ENCODE results near the gene HOXB6. TPM values are rescaled to one million over a fixed set of nuclear protein-coding genes. Genes with fewer than 3 reads are reported as not detected.

The HOXB6 gene
- total RNA-seq, 1 donor from 2014 or later = 1.9 TPM

DNA sequence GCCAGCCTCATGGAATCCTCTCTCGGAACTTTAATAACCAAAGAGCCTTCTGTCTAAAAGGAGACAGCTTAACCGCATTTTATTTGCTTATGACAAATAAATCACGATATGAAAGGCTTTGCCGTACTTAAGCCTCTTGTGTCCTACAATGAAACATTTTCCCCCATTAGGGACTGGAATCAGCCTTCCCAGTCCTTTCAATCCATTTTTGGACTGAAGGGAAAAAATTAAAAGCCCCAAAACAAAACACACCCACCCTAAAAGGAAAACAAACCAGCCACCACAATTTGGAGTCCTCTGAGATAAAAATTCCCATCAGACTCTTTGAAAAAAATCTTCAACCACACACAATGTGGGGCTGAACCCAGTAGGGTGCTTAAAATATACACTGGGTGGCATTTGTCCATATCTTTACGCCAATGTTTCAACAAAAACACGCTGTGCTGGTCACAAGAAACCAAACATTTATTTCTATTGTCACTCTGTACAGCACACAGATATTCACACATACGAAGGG lies 29.7 kb downstream of the HOXB6 start:
- Mint-ChIP-seq H3K4me1 (ENCODE audit: unreplicated experiment) (peaks cover 61% of the 10 kb centered on the region), H3K36me3 (ENCODE audit: low read depth, unreplicated experiment) (peaks cover 6% of the 10 kb centered on the region), H3K27me3 (ENCODE audit: unreplicated experiment) (peaks cover 38% of the 10 kb centered on the region), H3K27ac (ENCODE audit: unreplicated experiment) (no peak overlapping the region), H3K9me3 (ENCODE audit: unreplicated experiment) (no peaks in the 10 kb centered on the region), H3K4me3 (ENCODE audit: unreplicated experiment) (no peak overlapping the region)
- no peak for DNase-seq (ENCODE audit: low spot score)
- TF ChIP-seq, protein P1, sequence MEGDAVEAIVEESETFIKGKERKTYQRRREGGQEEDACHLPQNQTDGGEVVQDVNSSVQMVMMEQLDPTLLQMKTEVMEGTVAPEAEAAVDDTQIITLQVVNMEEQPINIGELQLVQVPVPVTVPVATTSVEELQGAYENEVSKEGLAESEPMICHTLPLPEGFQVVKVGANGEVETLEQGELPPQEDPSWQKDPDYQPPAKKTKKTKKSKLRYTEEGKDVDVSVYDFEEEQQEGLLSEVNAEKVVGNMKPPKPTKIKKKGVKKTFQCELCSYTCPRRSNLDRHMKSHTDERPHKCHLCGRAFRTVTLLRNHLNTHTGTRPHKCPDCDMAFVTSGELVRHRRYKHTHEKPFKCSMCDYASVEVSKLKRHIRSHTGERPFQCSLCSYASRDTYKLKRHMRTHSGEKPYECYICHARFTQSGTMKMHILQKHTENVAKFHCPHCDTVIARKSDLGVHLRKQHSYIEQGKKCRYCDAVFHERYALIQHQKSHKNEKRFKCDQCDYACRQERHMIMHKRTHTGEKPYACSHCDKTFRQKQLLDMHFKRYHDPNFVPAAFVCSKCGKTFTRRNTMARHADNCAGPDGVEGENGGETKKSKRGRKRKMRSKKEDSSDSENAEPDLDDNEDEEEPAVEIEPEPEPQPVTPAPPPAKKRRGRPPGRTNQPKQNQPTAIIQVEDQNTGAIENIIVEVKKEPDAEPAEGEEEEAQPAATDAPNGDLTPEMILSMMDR (IDR thresholded peaks at IDR 0.05; ENCODE audit: unreplicated experiment) = no peak

DNA sequence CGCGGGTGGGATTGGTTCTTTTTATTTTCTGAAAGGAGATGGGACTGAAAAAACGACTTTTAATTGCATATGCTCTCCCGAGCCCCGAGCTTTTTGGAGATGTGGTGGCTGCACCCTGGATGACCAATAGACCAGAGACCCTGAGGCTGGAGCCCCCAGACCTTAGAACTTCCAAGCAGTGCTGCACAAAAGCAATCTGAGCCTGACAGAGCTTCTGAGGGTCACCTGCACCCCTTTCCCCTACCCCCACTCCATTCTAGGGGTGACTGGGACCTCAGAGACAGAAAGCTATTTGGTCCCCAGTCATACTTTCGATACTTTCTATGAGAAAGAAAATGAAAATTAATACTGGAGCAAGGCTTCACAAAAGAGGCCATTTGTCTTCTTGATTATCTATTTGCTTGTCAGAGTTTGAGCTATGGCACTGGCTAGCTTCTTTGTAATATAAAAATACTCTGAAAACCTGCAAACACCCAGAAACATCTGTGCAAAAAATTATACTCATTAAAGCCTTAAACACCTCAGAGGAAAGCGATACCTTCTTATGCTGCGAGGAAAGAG lies 30.2 kb downstream of the HOXB6 start:
- peaks cover 64% of the 10 kb centered on the region for H3K4me1 Mint-ChIP-seq (ENCODE audit: unreplicated experiment)
- peaks cover 6% of the 10 kb centered on the region for H3K36me3 Mint-ChIP-seq (ENCODE audit: low read depth, unreplicated experiment)
- no peak overlapping the region for H3K4me3 Mint-ChIP-seq (ENCODE audit: unreplicated experiment)
- TF ChIP-seq, protein P1 (IDR thresholded peaks at IDR 0.05; ENCODE audit: unreplicated experiment) = no peak
- peaks cover 34% of the 10 kb centered on the region for H3K27me3 Mint-ChIP-seq (ENCODE audit: unreplicated experiment)
- H3K27ac Mint-ChIP-seq (ENCODE audit: unreplicated experiment) = no peak overlapping the region
- DNase-seq (ENCODE audit: low spot score) = no peak
- no peaks in the 10 kb centered on the region for H3K9me3 Mint-ChIP-seq (ENCODE audit: unreplicated experiment)

DNA sequence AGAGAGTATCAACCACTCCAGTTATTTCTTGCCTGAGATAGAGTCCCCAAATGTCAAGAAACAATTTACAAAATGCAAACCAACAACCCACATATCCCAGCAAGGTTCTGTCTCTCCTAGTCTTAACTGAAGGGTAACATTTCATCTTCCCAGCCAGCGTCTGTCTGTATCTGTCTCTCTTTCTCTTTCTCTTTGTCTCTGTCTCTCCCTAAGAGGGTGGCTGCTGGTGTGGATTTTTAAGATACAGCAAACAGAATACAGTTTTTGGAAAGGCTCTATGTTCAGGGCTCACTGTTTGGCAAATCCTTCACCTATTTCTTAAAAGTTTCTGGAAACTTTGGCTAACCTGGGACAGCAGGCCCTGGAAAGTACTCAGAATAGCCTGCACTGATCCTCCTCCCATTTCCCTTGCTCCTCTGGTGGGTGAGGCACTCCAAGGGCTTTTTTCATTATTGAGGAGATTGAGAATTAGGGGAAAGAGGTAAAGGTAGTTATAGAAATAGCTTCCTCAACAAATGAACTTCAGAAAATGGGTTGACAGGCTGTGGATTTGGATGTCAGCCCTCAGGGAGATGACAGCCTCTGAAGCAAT lies 32.9 kb downstream of the HOXB6 start:
- peaks cover 60% of the 10 kb centered on the region for H3K4me1 Mint-ChIP-seq (ENCODE audit: unreplicated experiment)
- peaks cover 25% of the 10 kb centered on the region for H3K27me3 Mint-ChIP-seq (ENCODE audit: unreplicated experiment)
- peak overlapping the region; percentile 6 for H3K4me3 Mint-ChIP-seq (ENCODE audit: unreplicated experiment)

DNA sequence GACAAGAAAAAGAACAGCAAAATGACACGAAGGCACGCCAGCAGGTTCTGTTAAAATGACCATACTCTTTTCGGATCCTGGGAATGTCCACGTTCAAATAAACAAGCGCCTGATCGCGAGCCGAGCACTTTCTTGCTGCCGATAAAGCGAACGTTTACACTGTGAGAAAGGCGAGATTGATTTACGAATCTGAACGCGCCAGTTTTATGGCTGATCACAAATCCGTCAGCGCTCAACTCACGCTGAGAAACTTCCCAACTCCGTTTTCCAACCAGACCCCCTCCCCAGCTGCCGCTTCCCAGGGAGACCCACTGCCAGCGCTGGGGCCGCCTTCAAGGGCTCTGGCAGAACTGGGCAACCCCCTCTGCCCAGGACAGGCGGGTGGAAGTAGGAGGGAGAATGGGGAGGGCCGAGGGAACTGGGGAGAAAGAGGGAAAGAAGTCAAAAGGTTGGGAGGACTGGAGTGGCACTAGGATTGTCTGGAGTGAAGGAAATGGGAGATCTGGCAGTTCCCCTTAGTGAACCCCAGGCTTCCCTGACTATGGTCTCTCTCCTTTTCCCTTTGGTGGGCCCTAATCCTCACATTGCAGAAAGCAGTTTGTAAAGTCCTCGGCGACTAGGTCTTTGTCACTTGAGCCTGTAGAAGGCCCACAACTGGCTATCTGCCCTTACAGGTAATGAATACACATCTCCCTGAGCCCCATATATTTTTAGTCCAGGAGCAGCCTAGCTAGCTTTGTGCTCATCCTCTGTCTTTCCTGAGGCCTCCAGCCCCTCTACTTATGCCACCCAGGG lies 33.6 kb downstream of the HOXB6 start:
- Mint-ChIP-seq H3K36me3 (ENCODE audit: low read depth, unreplicated experiment) (peaks cover 6% of the 10 kb centered on the region), H3K4me3 (ENCODE audit: unreplicated experiment) (peak overlapping the region; percentile 47), H3K27me3 (ENCODE audit: unreplicated experiment) (peaks cover 25% of the 10 kb centered on the region), H3K4me1 (ENCODE audit: unreplicated experiment) (peaks cover 57% of the 10 kb centered on the region), H3K9me3 (ENCODE audit: unreplicated experiment) (no peaks in the 10 kb centered on the region), H3K27ac (ENCODE audit: unreplicated experiment) (peak overlapping the region; percentile 11)
- TF ChIP-seq, protein P1 (IDR thresholded peaks at IDR 0.05; ENCODE audit: unreplicated experiment) = no peak
- no peak for DNase-seq (ENCODE audit: low spot score)

More for the DNA sequence above, 32.9 kb downstream of the HOXB6 start:
- H3K36me3 Mint-ChIP-seq (ENCODE audit: low read depth, unreplicated experiment) = peaks cover 6% of the 10 kb centered on the region
- DNase-seq (ENCODE audit: low spot score) = no peak
- TF ChIP-seq, protein P1 (IDR thresholded peaks at IDR 0.05; ENCODE audit: unreplicated experiment) = no peak
- no peak overlapping the region for H3K27ac Mint-ChIP-seq (ENCODE audit: unreplicated experiment)
- no peaks in the 10 kb centered on the region for H3K9me3 Mint-ChIP-seq (ENCODE audit: unreplicated experiment)

Data from endothelial cell (in vitro differentiated cells).